ENCODE data around the gene ATXN7L1.

Gene ATXN7L1

DNA sequence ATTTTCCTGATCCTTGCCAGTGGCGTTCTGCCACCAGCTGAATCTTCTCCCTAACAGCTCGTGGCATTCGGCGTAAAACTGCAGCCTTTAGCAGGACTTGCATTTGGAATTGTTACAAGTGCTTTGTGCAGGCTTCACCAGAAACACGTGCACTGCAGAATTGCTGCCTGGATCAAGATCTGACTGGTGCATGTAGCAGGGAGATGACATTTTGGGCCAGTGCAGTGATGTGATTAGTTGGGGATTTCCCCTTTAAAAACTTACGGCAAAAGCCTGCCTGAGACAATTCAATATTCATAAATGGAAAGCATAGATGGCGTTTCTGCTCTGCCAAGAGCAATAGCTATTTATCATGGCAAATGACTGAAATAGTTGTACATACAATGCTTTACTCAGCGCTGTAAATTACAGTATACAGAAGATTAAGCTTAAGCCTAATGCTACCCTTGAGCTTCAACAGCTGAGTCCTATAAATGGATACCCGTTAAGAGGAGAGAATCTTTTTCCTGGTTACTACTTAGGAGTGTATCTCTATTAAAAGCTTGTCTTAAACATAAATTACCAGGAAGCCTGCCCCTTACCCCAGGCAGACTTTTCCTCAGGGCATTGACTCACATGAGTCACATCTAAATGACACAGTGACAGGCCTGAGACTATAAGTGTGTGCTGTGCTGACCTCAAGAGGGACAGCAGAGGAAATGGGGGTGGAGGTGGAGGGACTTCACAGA lies 106.3 kb downstream of the ATXN7L1 start:
- DNase-seq: no peak

DNA sequence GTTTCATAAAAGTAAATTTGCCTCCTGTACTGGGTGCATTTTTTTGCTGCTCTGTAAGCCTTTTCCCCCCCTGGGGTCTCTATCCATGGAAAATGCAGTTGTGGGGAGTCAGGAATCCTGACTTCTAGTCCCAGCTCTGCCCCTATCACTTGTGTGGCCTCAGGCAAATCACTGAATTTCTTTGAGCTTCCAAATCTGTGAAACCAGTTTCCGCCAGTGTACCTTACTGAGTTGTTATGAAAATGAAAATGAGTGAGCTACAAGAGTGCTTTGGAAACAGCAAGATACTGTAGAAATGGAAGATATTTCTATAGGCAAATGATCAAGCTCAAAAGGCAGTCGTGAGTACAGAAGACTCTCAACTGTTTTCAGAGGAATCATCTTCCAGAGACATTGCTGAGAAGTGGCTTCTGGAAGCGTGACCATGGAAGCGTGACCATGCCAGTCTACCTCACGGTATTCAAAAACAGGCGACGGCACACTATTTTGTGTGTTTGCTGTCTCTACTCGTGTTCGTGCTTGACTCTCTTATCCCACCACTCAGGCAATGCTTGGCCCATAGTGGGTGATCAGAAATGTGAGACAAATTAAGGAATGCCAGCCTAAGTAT lies 107.4 kb downstream of the ATXN7L1 start:
- no peak for DNase-seq

DNA sequence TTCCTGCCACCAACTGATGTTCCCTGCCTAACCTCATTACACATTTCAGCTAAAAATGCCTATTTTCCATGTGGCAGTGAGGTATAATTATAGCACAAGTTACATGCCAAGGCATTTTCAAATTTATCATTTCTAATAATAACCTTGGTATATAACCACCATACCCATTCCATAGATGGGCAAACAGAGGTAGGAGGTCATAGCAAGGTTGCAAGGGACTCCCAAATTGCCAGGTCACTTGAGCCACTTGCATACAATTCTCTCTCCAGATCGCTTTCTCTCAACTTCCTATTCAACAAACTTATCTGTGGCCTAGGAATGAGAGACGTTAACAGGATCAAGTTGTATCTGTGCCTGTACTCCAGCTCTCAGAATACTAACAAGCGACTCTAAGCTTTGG lies 108.3 kb downstream of the ATXN7L1 start:
- no peak for DNase-seq

DNA sequence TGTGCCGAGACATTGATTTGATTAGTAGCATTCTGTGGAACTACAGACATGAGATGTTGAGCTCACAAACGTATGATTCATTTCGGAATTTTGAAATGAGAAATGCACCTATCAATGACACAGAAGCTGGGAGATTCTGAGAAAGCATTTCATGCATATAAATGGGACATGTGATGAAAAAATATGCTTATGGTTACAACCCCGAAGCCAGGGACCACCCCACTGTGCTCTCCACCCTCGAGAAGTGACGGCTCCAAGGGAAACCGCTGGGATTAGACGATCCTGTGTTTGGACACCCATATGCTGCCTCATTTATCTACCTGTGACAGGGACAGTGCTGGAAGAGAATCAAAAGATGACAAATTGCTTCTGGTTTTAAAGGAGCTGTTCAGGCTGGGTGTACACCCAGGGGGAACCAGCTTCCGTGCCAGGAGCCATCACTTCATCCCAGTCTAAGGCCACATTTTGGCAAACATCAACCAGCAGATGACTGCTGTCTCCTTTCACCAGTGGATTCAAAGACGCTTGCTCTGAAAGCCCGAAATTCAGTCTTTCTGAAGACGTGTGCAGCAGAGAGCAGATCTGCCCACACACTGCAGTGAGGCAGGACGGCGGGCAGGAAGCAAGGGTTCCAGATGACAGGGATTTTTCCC lies 109.9 kb downstream of the ATXN7L1 start:
- DNase-seq: no peak

DNA sequence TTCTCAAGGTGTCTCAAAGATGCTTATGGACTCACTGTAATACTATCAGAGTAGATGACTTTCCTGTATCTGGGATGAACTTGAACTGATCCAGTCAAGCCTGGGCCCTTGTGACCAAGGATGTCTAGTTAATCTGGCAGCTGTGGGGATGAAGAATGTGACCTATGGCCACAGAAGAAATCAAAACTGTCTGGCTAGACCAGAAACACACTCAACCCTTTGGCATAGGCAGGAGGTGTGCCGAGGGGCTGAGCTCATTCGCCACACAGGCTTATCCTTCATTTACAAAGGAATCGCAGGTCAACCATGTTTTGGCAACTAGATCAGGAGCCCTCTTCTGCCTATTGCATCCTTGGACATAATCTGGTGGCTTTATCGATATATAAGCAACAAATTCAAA lies 110.6 kb downstream of the ATXN7L1 start:
- no peak for DNase-seq

DNA sequence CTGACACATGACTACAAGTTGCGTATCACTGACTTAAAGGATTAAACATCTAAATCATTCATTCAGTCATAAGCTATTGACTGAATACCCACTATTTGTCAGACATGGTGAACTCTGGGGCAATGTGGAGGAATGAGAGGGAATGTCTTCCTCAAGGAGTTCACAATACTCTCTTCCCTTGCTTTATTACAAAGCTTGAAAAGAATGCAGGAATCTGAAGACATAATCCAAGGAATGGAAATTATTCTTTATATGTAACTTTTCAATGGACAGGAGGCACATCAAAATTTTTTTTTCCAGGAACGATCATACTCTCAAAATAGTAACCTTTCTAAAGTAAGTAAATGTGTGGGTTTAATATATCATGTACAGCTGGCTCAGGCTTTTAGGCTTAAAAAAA lies 111.9 kb downstream of the ATXN7L1 start:
- DNase-seq: no peak

DNA sequence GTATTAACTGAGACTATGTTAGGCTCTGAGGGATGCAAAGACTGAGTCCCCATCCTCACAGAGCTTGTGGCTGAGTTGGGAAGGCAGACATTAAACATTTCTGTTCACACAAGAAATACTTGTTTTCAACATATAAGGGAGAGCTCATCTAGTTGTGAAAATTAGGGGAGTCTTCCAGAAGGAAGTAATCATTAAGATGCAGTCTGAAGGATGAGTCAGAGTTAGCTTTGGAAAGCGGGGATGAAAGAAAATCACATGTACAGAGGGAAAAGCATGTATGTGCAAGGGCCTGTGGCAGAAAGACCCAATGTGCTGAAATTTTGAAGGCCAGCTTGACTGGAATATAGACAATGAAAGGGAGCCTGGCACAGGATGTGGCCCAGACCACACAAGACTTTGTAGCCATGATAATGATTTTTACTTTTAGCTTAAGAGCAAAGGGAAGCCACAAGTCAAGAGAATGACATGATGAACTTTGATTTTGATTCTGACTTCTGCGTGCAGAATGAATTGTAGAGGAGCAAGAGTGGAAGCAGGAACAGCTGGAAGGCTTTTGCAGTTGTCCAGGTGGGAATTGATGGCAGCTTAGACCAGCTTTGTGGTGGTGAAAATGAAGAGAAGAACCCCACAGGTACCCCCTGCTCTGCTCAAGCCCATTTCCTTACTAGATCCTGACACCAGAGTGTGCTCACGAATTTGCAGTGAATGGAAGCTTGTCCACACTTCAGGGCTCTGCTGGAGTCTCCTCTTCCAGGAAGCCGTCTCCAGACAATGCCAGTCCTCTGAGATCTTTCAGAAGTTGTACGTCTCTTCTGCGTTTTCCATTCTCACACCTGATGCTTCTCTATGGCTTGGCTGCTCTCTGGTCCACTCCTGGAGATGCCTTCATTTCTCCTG lies 115.6 kb downstream of the ATXN7L1 start:
- peak; percentile 19 for DNase-seq

DNA sequence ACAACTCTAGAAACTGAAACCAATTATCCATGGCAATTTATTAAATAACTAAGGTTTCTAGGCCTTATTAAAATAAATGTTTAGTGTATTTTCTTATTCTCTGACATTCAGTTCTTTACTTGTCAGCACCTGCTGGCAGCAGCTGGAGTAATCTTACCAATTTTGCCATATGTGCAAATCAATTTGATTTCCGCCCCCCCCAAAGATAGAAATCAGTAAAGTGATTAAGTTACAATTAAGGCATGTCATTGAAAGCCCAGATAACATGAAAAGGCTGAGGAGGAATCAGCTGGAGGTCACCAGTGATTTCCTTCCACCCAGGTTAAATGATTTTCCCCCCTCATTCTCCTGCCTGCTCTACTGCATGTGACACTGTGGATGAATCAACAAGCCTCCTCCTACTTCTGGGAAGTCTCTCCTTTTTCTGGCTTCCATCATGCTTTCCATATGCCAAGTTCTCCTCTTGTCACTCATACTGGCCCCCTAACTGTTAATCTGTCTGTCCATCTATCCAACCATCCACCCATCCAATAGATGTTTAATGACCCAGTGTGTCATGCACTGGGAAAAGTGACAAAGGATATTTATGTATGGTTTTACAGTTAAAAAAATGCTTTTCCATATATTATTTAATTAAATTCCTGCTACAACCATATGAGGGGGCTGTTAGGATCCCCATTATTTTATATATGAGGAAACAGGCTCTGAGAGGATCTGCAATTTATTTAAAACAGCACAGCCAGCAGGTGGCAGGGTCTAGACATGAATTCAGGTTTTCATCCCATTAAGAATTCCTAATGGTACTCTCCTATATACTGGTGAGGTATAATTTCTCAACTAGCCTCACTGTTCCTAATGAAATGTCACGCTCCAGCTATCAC lies 116.5 kb downstream of the ATXN7L1 start:
- DNase-seq: peak; percentile 26

DNA sequence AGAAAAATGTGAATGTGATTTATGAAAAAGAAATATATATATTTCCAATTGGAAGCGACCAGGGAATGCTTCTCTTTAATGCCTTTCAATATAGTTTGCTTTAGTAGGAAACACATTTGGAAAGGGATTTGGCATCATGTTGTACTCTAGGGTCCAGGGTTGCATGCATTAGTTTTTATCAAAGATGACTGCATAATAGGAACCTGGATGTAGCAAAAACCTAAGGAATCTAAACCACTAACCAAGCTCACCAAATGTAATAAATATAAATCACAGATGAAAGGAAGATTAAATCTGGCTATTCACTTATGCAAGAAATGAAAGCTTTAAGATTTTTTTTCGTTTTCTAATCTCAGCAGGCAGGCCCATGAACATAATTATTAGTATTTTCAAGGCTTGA lies 120.0 kb downstream of the ATXN7L1 start:
- no peak for DNase-seq

DNA sequence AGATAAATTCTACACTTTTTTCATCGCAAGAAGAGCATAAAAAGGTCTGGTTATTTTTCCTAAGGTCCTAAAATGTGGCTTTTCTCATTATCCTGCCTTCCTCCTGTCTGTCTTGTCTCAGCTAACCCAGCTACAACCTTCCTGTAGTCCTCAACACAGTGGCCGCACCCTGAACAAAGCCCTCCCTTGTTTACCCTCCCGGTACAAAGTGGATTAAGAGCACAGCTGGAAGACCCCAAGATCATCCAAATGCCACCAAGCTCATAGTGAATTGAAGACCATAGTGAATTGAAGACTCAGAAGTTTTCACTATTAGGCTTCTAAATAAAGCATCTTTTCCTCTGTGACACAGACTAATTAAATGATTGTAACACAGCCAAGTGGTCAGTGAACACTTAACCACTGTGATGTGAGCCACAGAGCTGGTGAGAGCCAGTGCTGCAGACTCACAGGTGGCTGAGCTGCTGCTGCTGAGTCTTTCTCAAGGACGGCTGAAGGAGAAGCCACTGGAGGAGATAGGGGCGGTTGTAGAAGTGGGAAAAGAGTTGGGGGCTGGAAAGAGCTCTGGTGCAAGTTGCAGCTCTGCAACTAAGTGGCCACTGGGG lies 123.6 kb downstream of the ATXN7L1 start:
- no peak for DNase-seq

DNA sequence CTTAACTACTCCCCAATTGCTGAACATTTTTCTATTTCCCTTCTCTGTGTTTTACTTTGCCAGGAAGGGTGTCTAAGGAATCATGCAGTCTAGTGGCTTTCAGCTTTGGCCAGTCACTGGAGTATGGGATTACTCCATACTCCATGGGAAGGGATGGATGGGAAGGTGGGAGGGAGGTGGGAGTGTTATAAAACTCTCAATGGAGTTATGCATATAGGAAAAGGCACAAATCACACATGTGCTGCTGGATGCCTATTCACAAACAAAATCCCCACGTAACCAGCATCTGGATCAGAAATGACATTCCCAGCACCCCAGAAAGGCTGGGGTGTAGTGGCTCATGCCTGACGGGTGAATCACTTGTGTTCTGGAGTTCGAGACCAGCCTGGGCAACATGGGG lies 125.3 kb downstream of the ATXN7L1 start:
- DNase-seq: no peak

DNA sequence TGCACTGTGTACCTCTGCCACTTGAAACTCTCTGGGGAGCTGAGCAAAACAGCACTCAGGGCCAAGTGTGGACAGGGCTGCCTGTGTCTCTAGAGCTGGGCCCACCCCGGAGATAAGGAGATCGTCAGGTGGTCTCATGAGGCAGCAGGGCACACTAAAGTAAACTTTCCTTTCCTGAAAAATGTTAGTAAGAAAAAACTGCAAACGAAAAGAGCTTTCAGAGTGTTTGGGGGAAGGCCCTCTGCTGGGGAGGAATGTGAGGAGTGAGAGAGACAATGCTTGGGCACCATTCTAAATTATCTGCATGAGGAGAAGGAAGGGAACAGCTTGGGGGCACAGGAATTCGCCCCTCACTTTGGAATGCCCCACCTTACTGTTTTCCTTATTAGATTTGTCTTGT lies 127.7 kb downstream of the ATXN7L1 start:
- no peak for DNase-seq

DNA sequence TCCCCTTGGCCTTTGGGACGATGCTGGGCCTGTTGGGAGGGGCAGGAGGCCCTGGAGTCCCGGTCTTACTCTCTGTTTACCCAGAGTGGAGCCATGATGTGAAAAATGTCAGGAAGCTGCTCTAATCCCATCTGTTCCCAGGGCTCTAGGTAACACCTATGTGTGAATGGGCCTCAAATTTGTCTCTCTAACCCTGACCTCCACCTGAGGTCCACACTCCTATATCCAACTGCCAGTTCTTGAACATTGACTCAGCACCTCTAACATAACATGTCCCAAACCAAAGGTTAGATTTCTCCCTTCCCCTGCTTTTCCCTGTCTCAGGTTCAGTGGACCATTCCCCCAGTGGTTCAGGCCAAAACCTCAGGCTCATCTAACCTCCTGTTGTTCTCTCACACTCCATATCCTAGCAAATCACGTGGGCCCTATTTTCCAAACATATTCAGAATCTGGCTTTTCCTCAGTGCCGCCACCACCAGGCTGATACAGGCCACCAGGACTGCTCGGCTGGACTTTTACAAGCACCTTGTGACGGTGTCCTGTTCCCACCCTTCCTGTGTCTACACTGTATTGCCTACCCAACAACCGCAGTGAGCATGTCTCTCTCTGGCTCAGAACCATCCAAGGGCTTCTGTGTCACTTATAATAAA lies 130.6 kb downstream of the ATXN7L1 start:
- no peak for DNase-seq

DNA sequence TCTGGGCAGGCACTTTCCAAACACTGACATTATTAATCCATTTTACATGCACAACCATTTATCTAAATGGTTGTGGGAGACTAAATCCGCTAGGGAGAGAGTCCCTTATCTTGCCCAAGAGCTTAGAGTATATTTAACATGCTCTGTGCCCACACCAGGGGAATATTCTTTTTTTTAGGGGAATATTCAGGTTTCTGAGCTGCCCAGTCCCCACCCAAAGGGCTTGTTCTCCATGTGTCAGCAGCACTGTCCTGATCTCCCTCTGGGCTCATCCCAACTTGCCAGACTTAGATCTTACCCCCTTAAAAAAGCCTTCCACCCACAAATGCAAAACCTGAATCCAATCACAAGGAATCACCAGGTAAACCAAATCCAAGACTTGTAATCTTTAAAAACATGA lies 132.1 kb downstream of the ATXN7L1 start:
- DNase-seq: no peak

DNA sequence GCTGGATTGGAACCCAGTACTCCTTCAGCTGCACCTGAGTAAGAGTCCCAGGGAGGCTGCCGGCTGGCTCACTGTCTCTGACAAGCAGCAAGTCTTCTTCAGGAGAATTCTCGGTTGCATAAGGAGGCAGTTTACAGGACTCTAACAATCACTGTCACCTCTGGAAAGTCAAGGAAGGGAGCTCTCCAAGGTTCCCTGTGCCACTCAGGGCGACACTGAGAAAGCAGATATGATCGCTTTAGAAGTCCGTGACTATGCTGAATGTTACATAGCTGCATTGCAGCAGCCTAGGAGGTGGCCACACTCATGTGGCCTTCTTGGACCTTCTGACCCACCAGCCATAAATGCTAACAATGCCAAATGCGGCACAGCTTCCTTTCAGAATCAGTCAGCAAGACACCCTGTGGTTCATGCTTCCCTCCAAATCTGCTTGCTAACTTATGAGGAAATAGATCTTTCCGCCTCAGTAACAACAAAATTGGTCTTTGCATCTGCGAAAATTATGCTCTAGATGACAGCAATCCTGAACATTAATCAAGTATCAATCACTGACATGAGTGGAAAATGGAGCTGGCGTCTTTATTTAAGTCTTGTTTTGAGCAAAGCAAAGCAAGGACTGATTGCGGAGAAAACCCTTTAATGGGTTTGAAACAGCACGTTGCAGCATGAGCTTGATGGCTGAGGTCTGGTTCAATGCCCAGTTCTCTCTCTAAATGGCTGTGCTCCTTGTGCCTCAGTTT lies 132.9 kb downstream of the ATXN7L1 start:
- no peak for DNase-seq

DNA sequence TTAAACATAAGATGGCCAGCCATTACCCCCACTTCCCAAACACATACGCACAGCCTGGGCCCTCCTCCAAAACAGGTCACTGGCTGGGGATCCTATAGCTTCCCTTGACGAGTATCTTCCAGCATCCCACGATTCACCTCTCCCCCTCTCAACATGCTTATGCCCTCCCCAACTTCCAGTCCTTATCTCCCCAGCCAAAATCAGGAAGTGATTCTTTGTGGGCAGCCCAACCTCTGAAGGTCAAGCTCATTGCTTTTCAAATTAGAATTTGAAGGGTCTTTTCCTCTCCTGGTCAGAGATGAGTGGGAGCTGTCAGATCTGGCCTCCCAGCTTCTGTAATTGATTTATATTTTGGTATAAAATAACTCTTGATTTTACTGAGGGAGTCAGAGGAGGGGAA lies 133.6 kb downstream of the ATXN7L1 start:
- DNase-seq: no peak

DNA sequence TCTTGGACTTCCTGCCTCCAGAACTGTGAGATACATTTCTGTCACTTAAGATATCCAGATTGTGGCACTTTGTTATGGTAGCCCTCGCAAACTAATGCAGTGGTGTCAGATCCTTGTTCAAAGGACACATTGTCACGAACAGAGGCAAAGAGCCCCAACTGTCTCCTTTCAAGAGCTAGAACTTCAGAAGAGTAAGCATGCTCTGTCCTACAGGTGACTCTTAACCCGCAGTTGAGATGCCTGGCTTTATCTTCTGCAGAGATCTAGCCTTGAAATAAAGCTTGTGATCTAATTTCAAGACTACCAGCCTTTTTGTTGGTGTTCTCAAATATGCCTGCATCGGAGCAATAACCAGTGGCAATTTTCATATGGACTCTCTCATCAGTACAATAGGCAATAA lies 134.4 kb downstream of the ATXN7L1 start:
- DNase-seq: no peak

DNA sequence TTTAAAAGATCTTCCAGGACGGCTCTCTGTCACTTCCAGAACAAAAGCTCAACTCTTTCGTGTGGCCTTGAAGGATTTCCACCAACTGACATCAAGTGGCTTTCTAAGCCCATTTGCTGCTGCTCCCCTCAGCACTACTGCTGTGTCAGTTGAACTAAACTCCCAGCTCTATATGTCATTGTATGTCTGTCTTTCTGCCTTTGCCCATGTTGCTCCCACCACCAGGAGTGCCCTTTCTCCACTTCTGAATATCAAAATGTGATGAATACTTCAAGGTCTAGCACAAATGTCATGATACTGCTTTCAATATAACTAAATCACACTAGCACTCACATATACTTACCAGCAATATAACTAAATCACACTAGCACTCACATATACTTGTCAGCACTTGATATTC lies 138.3 kb downstream of the ATXN7L1 start:
- DNase-seq: no peak

DNA sequence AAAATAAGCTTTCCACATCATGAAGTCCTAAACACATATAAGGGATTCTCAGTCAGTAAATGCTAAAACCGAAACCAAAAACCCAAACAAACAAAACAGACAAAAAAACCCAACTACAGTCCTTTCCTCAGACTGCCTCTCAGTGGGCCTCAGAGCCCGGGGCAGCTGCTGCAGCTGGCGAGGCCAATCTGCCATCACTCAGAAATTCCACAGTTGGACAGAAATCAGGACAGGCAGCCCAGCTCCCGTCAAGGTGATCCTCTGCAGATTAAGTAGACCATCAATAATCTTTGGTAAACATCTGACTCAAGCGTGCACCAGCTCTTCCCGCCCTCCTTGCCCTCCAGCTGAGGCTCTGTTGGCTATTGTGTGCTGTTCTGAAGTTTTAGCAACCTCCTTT lies 142.2 kb downstream of the ATXN7L1 start:
- DNase-seq: no peak

DNA sequence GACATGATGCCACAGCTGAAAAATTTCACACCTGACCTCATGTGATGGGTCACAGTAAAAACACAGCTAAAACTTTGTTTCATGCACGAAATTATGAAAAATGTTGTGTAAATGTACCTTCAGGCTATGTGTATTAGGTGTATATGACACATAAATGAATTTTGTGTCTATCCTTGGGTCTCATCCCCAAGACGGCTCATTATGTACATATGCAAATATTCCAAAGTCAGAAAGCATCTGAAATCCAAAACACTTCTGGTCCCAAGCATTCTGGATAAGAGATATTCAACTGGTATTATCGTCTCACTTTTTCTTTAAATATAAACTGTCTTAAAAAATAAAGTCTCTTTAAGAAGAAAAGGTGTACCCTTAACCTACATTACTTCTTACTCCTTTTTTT lies 145.4 kb downstream of the ATXN7L1 start:
- no peak for DNase-seq

DNA sequence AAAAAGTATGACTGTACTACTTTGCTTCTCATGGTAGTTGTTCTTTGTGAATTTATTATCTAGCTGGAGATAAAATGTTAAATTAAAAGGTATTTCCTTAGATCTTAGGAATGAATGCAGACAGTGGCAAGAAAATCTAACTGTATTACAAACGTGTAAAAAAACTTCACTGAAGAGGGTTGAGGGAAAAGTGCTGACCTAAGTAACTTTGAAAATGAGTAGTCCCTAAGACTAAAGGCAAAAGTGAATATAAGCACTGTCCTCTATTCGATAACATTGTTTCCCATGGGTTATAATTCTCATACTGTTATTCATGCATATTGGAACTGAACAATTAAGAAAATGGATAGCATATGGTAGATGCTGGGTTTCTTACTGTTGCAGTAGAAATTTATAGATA lies 148.4 kb downstream of the ATXN7L1 start:
- no peak for DNase-seq
